ENCODE results near the gene TRIM8.

- TF ChIP-seq PPARD (CRISPR knock-in tag; IDR thresholded peaks at IDR 0.05) = no peak
- TF ChIP-seq ZFP30 (CRISPR knock-in tag; IDR thresholded peaks at IDR 0.05; ENCODE audit: borderline replicate concordance) = no peak
- TF ChIP-seq ZNF740 (CRISPR knock-in tag; IDR thresholded peaks at IDR 0.05) = no peak
- TF ChIP-seq ZNF740 (tag; IDR thresholded peaks at IDR 0.05) = no peak
- no peak for TF ChIP-seq HLTF (IDR thresholded peaks at IDR 0.05)
Observed at GRCh38 chr10:102677331-102678067, 33.2 kb downstream of the TRIM8 start.
